ENCODE measurements around the gene SETBP1. TPM values are rescaled to one million over a fixed set of nuclear protein-coding genes. Genes with fewer than 3 reads are reported as not detected.

SETBP1 gene
- polyA plus RNA-seq, 1 donor from 2014 or later: 16.8 TPM

- H3K4me3 Mint-ChIP-seq: peak overlapping the region in 1 of 4 donors; percentile 43
- H3K9me3 Mint-ChIP-seq: no peaks in the 10 kb centered on the region
- H3K27ac Mint-ChIP-seq: peak overlapping the region; percentile 38 to 78 (median 45)
- peaks cover 3% of the 10 kb centered on the region for H3K36me3 Mint-ChIP-seq
- H3K27me3 Mint-ChIP-seq: no peaks in the 10 kb centered on the region
- H3K4me1 Mint-ChIP-seq: peaks cover 52 to 69% (median 65%) of the 10 kb centered on the region in 3 donors
Observed at GRCh38 chr18:44836263-44836662, 155.6 kb downstream of the SETBP1 start.

- no peaks in the 10 kb centered on the region for H3K27me3 Mint-ChIP-seq
- H3K27ac Mint-ChIP-seq: peak overlapping the region in 1 of 3 donors; percentile 73
- peaks cover 62 to 76% (median 76%) of the 10 kb centered on the region in 3 donors for H3K4me1 Mint-ChIP-seq
- no peaks in the 10 kb centered on the region for H3K9me3 Mint-ChIP-seq
- peaks cover 3% of the 10 kb centered on the region for H3K36me3 Mint-ChIP-seq
- peak overlapping the region in 2 of 4 donors; percentile 12 to 23 for H3K4me3 Mint-ChIP-seq
Observed at GRCh38 chr18:44837482-44838180, 156.9 kb downstream of the SETBP1 start.

GRCh38 chr18:44838971-44839666, 158.4 kb downstream of the SETBP1 start:
- H3K27me3 Mint-ChIP-seq: no peaks in the 10 kb centered on the region
- peaks cover 51 to 72% (median 61%) of the 10 kb centered on the region in 3 donors for H3K4me1 Mint-ChIP-seq
- peak overlapping the region in 2 of 4 donors; percentile 10 to 84 for H3K4me3 Mint-ChIP-seq
- no peaks in the 10 kb centered on the region for H3K9me3 Mint-ChIP-seq
- H3K36me3 Mint-ChIP-seq: no peaks in the 10 kb centered on the region
- peak overlapping the region; percentile 0 to 6 (median 3) for H3K27ac Mint-ChIP-seq

- Mint-ChIP-seq H3K4me1 (peaks cover 42 to 70% (median 56%) of the 10 kb centered on the region in 3 donors), H3K27ac (peak overlapping the region in 1 of 3 donors; percentile 37), H3K36me3 (no peaks in the 10 kb centered on the region), H3K9me3 (peaks cover 0 to 4% (median 0%) of the 10 kb centered on the region in 3 donors), H3K27me3 (no peaks in the 10 kb centered on the region), H3K4me3 (no peak overlapping the region)
Observed at GRCh38 chr18:44840058-44840790, 159.5 kb downstream of the SETBP1 start.

GRCh38 chr18:44841221-44841620, 160.5 kb downstream of the SETBP1 start:
- H3K4me1 Mint-ChIP-seq: peaks cover 47 to 71% (median 57%) of the 10 kb centered on the region in 3 donors
- H3K9me3 Mint-ChIP-seq: peaks cover 0 to 4% (median 0%) of the 10 kb centered on the region in 3 donors
- no peak overlapping the region for H3K27ac Mint-ChIP-seq
- no peak overlapping the region for H3K4me3 Mint-ChIP-seq
- H3K27me3 Mint-ChIP-seq: no peaks in the 10 kb centered on the region
- no peaks in the 10 kb centered on the region for H3K36me3 Mint-ChIP-seq

- Mint-ChIP-seq H3K9me3 (peaks cover 0 to 4% (median 0%) of the 10 kb centered on the region in 3 donors), H3K36me3 (no peaks in the 10 kb centered on the region), H3K27me3 (no peaks in the 10 kb centered on the region), H3K27ac (peak overlapping the region; percentile 5 to 79 (median 6)), H3K4me1 (peaks cover 42 to 73% (median 59%) of the 10 kb centered on the region in 3 donors), H3K4me3 (peak overlapping the region in 2 of 4 donors; percentile 19 to 77)
Observed at GRCh38 chr18:44841752-44842587, 161.3 kb downstream of the SETBP1 start.

- Mint-ChIP-seq H3K9me3 (peaks cover 0 to 4% (median 0%) of the 10 kb centered on the region in 3 donors), H3K4me1 (peaks cover 41 to 70% (median 57%) of the 10 kb centered on the region in 3 donors), H3K36me3 (peaks cover 2% of the 10 kb centered on the region), H3K27me3 (no peaks in the 10 kb centered on the region), H3K27ac (peak overlapping the region in 1 of 3 donors; percentile 25), H3K4me3 (peak overlapping the region in 1 of 4 donors; percentile 65)
Observed at GRCh38 chr18:44842588-44843412, 162.1 kb downstream of the SETBP1 start.

- H3K4me3 Mint-ChIP-seq: peak overlapping the region in 1 of 4 donors; percentile 10
Observed at GRCh38 chr18:44844486-44844885, 163.8 kb downstream of the SETBP1 start.

GRCh38 chr18:44846450-44846849, 165.8 kb downstream of the SETBP1 start:
- Mint-ChIP-seq H3K27me3 (no peaks in the 10 kb centered on the region), H3K27ac (peak overlapping the region in 1 of 3 donors; percentile 29), H3K4me1 (peaks cover 36 to 71% (median 55%) of the 10 kb centered on the region in 3 donors), H3K36me3 (peaks cover 10% of the 10 kb centered on the region), H3K4me3 (no peak overlapping the region), H3K9me3 (peaks cover 0 to 4% (median 0%) of the 10 kb centered on the region in 3 donors)

More at GRCh38 chr18:44844486-44844885, 163.8 kb downstream of the SETBP1 start:
- Mint-ChIP-seq H3K4me1 (peaks cover 36 to 69% (median 53%) of the 10 kb centered on the region in 3 donors), H3K9me3 (peaks cover 0 to 4% (median 0%) of the 10 kb centered on the region in 3 donors), H3K36me3 (peaks cover 5% of the 10 kb centered on the region), H3K27ac (no peak overlapping the region), H3K27me3 (no peaks in the 10 kb centered on the region)

GRCh38 chr18:44848644-44849335, 168.1 kb downstream of the SETBP1 start:
- peaks cover 13% of the 10 kb centered on the region for H3K36me3 Mint-ChIP-seq
- H3K9me3 Mint-ChIP-seq: peaks cover 0 to 4% (median 0%) of the 10 kb centered on the region in 3 donors
- no peak overlapping the region for H3K4me3 Mint-ChIP-seq
- peaks cover 32 to 66% (median 56%) of the 10 kb centered on the region in 3 donors for H3K4me1 Mint-ChIP-seq
- no peaks in the 10 kb centered on the region for H3K27me3 Mint-ChIP-seq
- H3K27ac Mint-ChIP-seq: peak overlapping the region in 1 of 3 donors; percentile 10

- Mint-ChIP-seq H3K27ac (peak overlapping the region in 1 of 3 donors; percentile 10), H3K9me3 (peaks cover 0 to 4% (median 0%) of the 10 kb centered on the region in 3 donors), H3K4me3 (peak overlapping the region in 2 of 4 donors; percentile 25 to 29), H3K36me3 (peaks cover 14% of the 10 kb centered on the region), H3K4me1 (peaks cover 32 to 66% (median 59%) of the 10 kb centered on the region in 3 donors), H3K27me3 (no peaks in the 10 kb centered on the region)
Observed at GRCh38 chr18:44849361-44849760, 168.7 kb downstream of the SETBP1 start.

- Mint-ChIP-seq H3K4me1 (peaks cover 32 to 68% (median 59%) of the 10 kb centered on the region in 3 donors), H3K27ac (no peak overlapping the region), H3K9me3 (no peaks in the 10 kb centered on the region), H3K36me3 (peaks cover 15% of the 10 kb centered on the region), H3K27me3 (no peaks in the 10 kb centered on the region), H3K4me3 (no peak overlapping the region)
Observed at GRCh38 chr18:44850001-44850400, 169.3 kb downstream of the SETBP1 start.

Measured in IgD-negative memory B cell (primary cell).